Endothelial cell of umbilical vein (primary cell): Measurements from ENCODE around the gene CCDC194.

ENCODE experiments used
- EZH2 ChIP-seq: IDR thresholded peaks from 2 replicates; pipeline ENCODE4 v1.6.1; 2012; ENCODE audit warnings: borderline replicate concordance, low read depth, mild to moderate bottlenecking, moderate library complexity, low read length, inconsistent platforms; ENCODE audit not compliant: severe bottlenecking
- FOS ChIP-seq: IDR thresholded peaks from 2 replicates; pipeline ENCODE4 v1.6.1; 2011; ENCODE audit warnings: mild to moderate bottlenecking, low read length, moderate library complexity, borderline replicate concordance; ENCODE audit not compliant: insufficient read depth
- GATA2 ChIP-seq: IDR thresholded peaks from 2 replicates; pipeline ENCODE4 v1.7.0; 2011; ENCODE audit warnings: low read depth, mild to moderate bottlenecking, moderate library complexity, mixed read lengths, low read length; ENCODE audit not compliant: insufficient read length, insufficient read depth
- JUN ChIP-seq: IDR thresholded peaks from 2 replicates; pipeline ENCODE4 v1.6.1; 2011; ENCODE audit warnings: borderline replicate concordance, low read depth; ENCODE audit not compliant: insufficient read length, insufficient read depth
- MYC ChIP-seq: IDR thresholded peaks from one replicate; pipeline ENCODE4 v1.6.1; 2011; ENCODE audit warnings: mild to moderate bottlenecking, low read depth, low read length
- POLR2A ChIP-seq: IDR thresholded peaks from 2 replicates; pipeline ENCODE4 v1.6.1; 2012; ENCODE audit warnings: low read depth, mild to moderate bottlenecking, control low read depth, low read length
- POLR2AphosphoS5 ChIP-seq: IDR thresholded peaks from 2 replicates; pipeline ENCODE4 v1.6.1; 2012; ENCODE audit warnings: low read depth, mild to moderate bottlenecking, control low read depth, low read length, moderate library complexity; ENCODE audit not compliant: insufficient read depth
- TF ChIP-seq, protein P1 (sequence below), 2 donors: IDR thresholded peaks; 1 replicate in 1 of 2; 2 replicates in 1 of 2; pipeline ENCODE4 v1.5.1; 2011; ENCODE audit warnings: low read length in 2 of 2, mild to moderate bottlenecking in 2 of 2, moderate library complexity in 2 of 2, control low read depth in 1 of 2, inconsistent platforms in 1 of 2, low read depth in 1 of 2; ENCODE audit not compliant: insufficient read depth in 1 of 2; ENCODE audit errors: extremely low read depth in 1 of 2
- TF ChIP-seq, protein P2 (sequence below): IDR thresholded peaks from 2 replicates; pipeline ENCODE4 v1.6.1; 2011; ENCODE audit not compliant: insufficient read depth, insufficient read length

- TF ChIP-seq, protein P1, sequence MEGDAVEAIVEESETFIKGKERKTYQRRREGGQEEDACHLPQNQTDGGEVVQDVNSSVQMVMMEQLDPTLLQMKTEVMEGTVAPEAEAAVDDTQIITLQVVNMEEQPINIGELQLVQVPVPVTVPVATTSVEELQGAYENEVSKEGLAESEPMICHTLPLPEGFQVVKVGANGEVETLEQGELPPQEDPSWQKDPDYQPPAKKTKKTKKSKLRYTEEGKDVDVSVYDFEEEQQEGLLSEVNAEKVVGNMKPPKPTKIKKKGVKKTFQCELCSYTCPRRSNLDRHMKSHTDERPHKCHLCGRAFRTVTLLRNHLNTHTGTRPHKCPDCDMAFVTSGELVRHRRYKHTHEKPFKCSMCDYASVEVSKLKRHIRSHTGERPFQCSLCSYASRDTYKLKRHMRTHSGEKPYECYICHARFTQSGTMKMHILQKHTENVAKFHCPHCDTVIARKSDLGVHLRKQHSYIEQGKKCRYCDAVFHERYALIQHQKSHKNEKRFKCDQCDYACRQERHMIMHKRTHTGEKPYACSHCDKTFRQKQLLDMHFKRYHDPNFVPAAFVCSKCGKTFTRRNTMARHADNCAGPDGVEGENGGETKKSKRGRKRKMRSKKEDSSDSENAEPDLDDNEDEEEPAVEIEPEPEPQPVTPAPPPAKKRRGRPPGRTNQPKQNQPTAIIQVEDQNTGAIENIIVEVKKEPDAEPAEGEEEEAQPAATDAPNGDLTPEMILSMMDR (IDR thresholded peaks at IDR 0.05; ENCODE audit: extremely low read depth in 1 of 2, insufficient read depth in 1 of 2, low read depth in 1 of 2, low read length in 2 of 2): no peak
- TF ChIP-seq POLR2AphosphoS5: no peak
- TF ChIP-seq EZH2: no peak
- no peak for TF ChIP-seq POLR2A
- TF ChIP-seq, protein P2, sequence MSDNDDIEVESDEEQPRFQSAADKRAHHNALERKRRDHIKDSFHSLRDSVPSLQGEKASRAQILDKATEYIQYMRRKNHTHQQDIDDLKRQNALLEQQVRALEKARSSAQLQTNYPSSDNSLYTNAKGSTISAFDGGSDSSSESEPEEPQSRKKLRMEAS: no peak
- TF ChIP-seq GATA2: no peak
- TF ChIP-seq FOS: no peak
- no peak for TF ChIP-seq MYC
- no peak for TF ChIP-seq JUN
Observed at GRCh38 chr19:17358395-17358794, 35.6 kb downstream of the CCDC194 start.
